DND-41 (cell line): Measurements from ENCODE around the gene SYNE1.

Experiments
- CTCF ChIP-seq: IDR thresholded peaks from 2 replicates; pipeline ENCODE4 v1.5.1; 2012; ENCODE audit warnings: borderline replicate concordance, low read length, moderate library complexity, mild to moderate bottlenecking; ENCODE audit not compliant: poor library complexity, severe bottlenecking; ENCODE audit errors: extremely low read depth
- EZH2 ChIP-seq: IDR thresholded peaks from 3 replicates; pipeline ENCODE4 v1.6.1; 2012; ENCODE audit warnings: borderline replicate concordance, low read depth, mild to moderate bottlenecking, moderate library complexity, low read length, inconsistent platforms; ENCODE audit not compliant: severe bottlenecking

GRCh38 chr6:152404086-152404857 is 232.9 kb downstream of the SYNE1 start:
- TF ChIP-seq CTCF (no peak), EZH2 (no peak)
